ENCODE data around the gene NIN. TPM values are rescaled to one million over a fixed set of nuclear protein-coding genes. Genes with fewer than 3 reads are reported as not detected.
"Not testable (repeated sequence)": the region's sequence is repeated elsewhere in the genome, so short reads cannot be mapped to it uniquely, and the experiment has no call there.

The NIN gene
- total and polyA plus RNA-seq, 2 of the 4 experiments (the other 2 are of a cell fraction) = 15.2 to 98.4 TPM

GRCh38 chr14:50694260-50694659 lies 136.7 kb downstream of the NIN start:
- H2AFZ ChIP-seq (replicated peaks; ENCODE audit: low read length, poor library complexity); H2BK120ac ChIP-seq (ENCODE audit: low read depth, low read length); H3K56ac ChIP-seq (ENCODE audit: extremely low read depth, insufficient read depth, low read length); H2BK15ac ChIP-seq (ENCODE audit: low read depth, low read length); H4K20me1 ChIP-seq (ENCODE audit: insufficient read depth, low read length); H3K4me3 ChIP-seq (ENCODE audit: insufficient read depth, low read depth, low read length); H3K36me3 ChIP-seq (ENCODE audit: control insufficient read depth, insufficient read depth, low read length); in situ Hi-C loops (cut with MboI; ENCODE audit: low sequenced_read_pairs); H3K27ac ChIP-seq (ENCODE audit: insufficient read depth, low read length); H3K4me2 ChIP-seq (ENCODE audit: low read depth, low read length); H3K4ac ChIP-seq (ENCODE audit: low read depth, low read length); BruUV-seq (replicated peaks); H3K9ac ChIP-seq (ENCODE audit: low read depth, low read length); H3K9me3 ChIP-seq (ENCODE audit: control insufficient read depth, insufficient read depth, low read length); H4K5ac ChIP-seq (ENCODE audit: low read depth, low read length); H2AK5ac ChIP-seq (ENCODE audit: low read depth, low read length); intact Hi-C loops (cut with micrococcal nuclease); H3K79me1 ChIP-seq (ENCODE audit: low read depth in 1 of 2, low read length in 2 of 2); H2BK5ac ChIP-seq (ENCODE audit: low read depth, low read length, poor library complexity, severe bottlenecking); dilution Hi-C loops (cut with HindIII; ENCODE audit: low sequenced_read_pairs, unreplicated experiment); H3K4me1 ChIP-seq (ENCODE audit: control insufficient read depth, insufficient read depth, low read length); H3K23ac ChIP-seq (ENCODE audit: low read depth, low read length); CTCF ChIA-PET; H4K91ac ChIP-seq (ENCODE audit: insufficient read depth, low read depth, low read length); H3K14ac ChIP-seq (replicated peaks; ENCODE audit: low read depth, low read length); H3K9me1 ChIP-seq (ENCODE audit: insufficient read depth, low read length); POLR2A ChIA-PET (ENCODE audit: unreplicated experiment); DNase-seq; ATAC-seq (ENCODE audit: low read depth); H3K27me3 ChIP-seq (ENCODE audit: control insufficient read depth, insufficient read depth, low read length); H2AK9ac ChIP-seq (replicated peaks; ENCODE audit: low read depth, low read length, poor library complexity); H2BK20ac ChIP-seq (ENCODE audit: low read depth, low read length); H4K8ac ChIP-seq (ENCODE audit: low read depth in 2 of 2, low read length in 2 of 2); H3K18ac ChIP-seq (ENCODE audit: low read depth, low read length): not testable (repeated sequence)
- WGBS, 2 experiments (ENCODE audit: extremely low coverage in 2 of 2, insufficient read length in 1 of 2) = no CpG with 5 or more reads among the region's 3 CpGs
